ENCODE data around the gene PLXNA2.

The PLXNA2 gene

GRCh38 chr1:208219659-208220282, 24.4 kb downstream of the PLXNA2 start:
- DNase-seq, result no peak

- DNase-seq, result no peak
These were observed 25.0 kb downstream of the PLXNA2 start for GRCh38 chr1:208219098-208219658.

- no peak for DNase-seq
These were observed 25.7 kb downstream of the PLXNA2 start for GRCh38 chr1:208218237-208219097.

- no peak for DNase-seq
These were observed 26.4 kb downstream of the PLXNA2 start for GRCh38 chr1:208217781-208218180.

- no peak for DNase-seq
These were observed 27.4 kb downstream of the PLXNA2 start for GRCh38 chr1:208216806-208217205.

- DNase-seq, result no peak
These were observed 28.1 kb downstream of the PLXNA2 start for GRCh38 chr1:208216062-208216461.

- DNase-seq, result no peak
These were observed 28.8 kb downstream of the PLXNA2 start for GRCh38 chr1:208215393-208215792.

- no peak for DNase-seq
These were observed 30.4 kb downstream of the PLXNA2 start for GRCh38 chr1:208213786-208214185.

GRCh38 chr1:208212893-208213292, 31.3 kb downstream of the PLXNA2 start:
- DNase-seq, result no peak

GRCh38 chr1:208211921-208212843, 32.0 kb downstream of the PLXNA2 start:
- no peak for DNase-seq

GRCh38 chr1:208209896-208210589, 34.1 kb downstream of the PLXNA2 start:
- no peak for DNase-seq

GRCh38 chr1:208209286-208209685, 34.9 kb downstream of the PLXNA2 start:
- no peak for DNase-seq

- DNase-seq, result no peak
These were observed 36.1 kb downstream of the PLXNA2 start for GRCh38 chr1:208208132-208208487.

- peak; percentile 29 for DNase-seq
These were observed 36.6 kb downstream of the PLXNA2 start for GRCh38 chr1:208207388-208208131.

GRCh38 chr1:208206092-208206698, 38.0 kb downstream of the PLXNA2 start:
- DNase-seq, result peak; percentile 88

- peak; percentile 56 for DNase-seq
These were observed 38.8 kb downstream of the PLXNA2 start for GRCh38 chr1:208205216-208206013.

GRCh38 chr1:208204779-208205178, 39.4 kb downstream of the PLXNA2 start:
- peak; percentile 44 for DNase-seq

GRCh38 chr1:208203848-208204609, 40.2 kb downstream of the PLXNA2 start:
- DNase-seq, result peak; percentile 68

- DNase-seq, result peak; percentile 95
These were observed 40.9 kb downstream of the PLXNA2 start for GRCh38 chr1:208203127-208203847.

Measured in DMS53 (cell line).